T47D (cell line): ENCODE results near the gene INPP5J.
A peak's percentile ranks its signal among the peaks of the same experiment; 100 is the strongest.
"Not testable (repeated sequence)": the region's sequence is repeated elsewhere in the genome, so short reads cannot be mapped to it uniquely, and the experiment has no call there.

Source experiments
- DNase-seq, 2 experiments: peaks; one replicate each; pipeline versions ENCODE4 v3.0.0 to v3.0.0-alpha.2; 2011 to 2012; ENCODE audit warnings: low read depth in 1 of 2, low spot score in 1 of 2
- JUND ChIP-seq: IDR thresholded peaks from 2 replicates; pipeline ENCODE4 v1.6.1; 2012; ENCODE audit warnings: low read depth
- in situ Hi-C: cut with HindIII; loops from 2 replicates; pipeline ENCODE4 v1.10.0; 2016; ENCODE audit warnings: low sequenced_read_pairs, low pct_unique_long_range_greater_than_20kb

Gene INPP5J

DNA sequence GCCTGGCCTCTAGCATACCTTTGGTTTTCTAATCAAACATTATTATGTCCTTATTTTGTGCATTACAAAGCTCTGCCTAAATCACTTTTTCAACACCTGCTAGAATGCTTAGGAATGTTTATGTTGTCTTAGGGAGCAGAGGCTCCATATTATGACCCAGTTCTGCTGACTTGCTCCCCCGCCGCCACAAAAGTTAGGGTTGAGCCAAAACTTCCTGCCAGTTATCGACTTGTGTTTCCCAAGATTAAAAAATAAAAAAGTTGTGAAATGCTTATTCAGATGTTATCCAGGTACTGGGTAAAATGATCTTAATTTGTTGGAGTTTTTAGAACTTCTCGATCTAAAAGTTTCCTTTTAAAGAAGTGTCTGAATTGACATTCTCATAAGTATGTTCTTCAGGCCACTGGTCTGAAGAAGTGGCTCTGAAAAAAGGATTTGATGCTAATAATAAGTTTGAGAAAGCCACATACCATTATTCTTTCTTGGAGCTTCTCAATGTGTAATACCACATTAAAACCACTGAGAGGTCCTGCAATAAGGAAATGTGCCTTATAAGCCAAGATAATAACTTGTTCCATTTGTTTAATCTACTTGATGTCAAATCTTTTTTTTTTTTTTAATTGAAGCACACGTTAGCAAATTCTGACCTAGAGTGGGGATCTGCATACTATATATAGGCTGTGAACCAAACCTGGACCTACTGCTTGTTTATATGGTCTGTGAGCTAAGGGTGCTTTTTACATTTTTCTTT is 39.4 kb downstream of the INPP5J start:
- DNase-seq, result no peak
- in situ Hi-C loops, result no loop called here

DNA sequence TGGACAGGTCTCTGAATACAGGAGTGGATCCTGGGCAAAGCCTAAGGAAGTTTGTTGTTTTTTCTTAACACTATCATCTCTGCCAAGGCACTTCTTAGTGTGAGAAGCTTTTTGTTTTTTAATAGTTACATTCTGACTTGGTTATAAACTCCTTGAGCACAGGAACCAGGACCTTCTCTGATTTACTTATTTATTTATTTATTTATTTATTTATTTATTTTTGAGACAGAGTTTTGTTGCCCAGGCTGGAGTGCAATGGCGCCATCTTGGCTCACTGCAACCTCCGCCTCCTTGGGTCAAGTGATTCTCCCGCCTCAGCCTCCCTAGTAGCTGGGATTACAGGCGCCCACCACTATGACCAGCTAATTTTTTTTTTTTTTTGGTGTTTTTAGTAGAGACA is 48.2 kb downstream of the INPP5J start:
- no peak for TF ChIP-seq JUND
- in situ Hi-C loops, result no loop called here
- DNase-seq, result no peak

More for the DNA sequence above, 39.4 kb downstream of the INPP5J start:
- TF ChIP-seq JUND, result no peak

DNA sequence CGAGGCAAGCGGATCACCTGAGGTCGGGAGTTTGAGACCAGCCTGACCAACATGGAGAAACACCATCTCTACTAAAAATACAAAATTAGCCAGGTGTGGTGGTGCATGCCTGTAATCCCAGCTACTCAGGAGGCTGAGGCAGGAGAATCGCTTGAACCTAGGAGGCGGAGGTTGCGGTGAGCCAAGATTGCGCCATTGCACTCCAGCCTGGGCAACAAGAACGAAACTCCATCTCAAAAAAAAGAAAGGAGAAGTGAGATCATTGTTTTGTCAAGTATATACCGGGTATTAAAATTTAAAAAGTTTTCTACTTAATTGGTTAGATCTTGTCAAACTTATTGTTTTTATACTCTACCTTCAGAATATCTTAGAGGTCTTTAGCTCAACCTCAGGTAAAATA is 49.0 kb downstream of the INPP5J start:
- DNase-seq, in situ Hi-C loops: not testable (repeated sequence)

DNA sequence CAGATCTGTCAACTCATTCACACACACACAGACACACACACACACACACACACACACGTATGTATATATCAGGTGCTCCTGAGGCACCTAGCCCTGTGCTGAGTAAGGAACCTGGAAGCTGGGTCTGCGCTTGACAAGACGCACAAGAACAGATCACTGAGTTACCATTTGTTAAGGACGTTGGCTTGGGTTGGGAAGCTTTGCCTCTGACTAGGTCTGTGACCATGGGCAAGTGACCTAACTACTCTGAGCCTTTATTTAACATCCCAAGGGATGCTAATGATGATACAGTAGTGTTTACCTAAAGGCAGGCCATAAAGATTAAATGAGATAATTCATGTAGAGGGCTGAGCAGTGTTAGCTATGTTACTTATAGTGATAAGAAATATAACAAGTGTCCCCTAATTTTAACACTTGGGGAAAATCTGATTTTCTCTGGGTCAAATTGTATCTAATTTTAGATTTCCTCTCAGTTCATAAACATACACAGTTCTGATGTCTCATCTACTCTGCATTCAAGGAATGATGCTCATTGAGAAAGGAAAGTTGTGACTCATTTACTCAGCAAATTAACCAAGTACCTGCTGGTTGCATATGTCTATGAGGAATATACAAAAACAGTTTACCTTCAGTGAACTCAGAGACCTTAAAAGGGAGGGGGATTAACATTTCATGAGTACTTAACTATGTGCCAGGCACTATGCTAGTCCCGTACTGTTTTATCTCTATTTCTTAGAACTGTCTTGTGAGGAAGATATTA is 50.8 kb downstream of the INPP5J start:
- in situ Hi-C loops, result no loop called here
- no peak for DNase-seq
- no peak for TF ChIP-seq JUND

DNA sequence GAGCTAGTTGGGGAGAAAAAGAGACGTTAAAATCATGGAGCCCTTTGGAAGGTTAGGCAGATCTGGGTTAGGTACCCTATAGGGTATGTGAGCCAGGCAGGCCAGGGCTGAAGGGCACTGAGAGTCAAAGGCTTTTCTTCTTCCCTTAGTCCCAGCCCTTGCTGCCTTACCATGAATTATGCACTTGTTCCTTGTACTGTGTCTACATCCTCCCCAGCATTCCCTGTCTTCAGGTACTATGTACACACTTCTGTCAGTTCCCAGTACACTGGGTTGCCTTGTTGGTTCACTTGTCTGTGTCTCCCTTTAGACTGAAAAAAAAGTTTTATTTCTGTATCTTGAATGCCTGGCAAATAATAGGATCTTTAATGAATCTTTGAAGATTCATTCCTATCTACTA is 54.2 kb downstream of the INPP5J start:
- peak in 1 of 2 experiments; percentile 27 for DNase-seq
- in situ Hi-C loops, result no loop called here
- no peak for TF ChIP-seq JUND

DNA sequence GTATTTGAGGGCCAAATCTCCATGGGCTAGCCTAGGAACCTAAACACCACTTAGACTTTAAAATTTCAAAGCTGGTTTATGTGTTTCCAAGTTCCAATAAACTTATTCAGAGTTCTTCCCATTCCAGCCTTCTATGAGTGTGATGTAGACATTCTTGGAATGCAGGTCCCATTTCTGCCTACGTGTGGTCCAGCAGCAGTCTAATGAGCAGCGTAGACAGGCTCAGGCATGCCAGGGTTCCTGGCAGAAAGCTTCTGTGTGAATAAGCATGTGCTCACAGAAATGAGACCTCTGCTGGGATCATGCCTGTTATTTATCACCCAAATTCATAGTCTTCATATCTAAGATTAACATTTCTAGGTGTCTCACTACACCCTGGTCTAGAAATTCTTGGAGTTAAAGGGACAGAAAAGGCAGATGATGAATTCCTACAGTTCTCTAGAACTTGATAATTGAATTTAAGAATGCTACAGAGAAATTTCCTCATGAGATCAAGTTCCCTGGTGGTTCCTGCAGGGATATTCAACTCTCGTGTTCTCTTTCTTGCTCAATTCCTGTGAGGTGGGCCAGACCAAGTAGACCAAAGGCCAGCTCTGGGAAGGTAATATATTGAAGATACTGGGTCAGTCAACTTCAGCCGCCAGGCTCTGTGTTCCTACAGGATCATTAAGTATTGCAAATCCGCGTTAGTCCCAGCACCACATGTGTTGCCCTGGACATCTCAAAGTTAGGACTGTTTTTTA is 54.8 kb downstream of the INPP5J start:
- TF ChIP-seq JUND, result no peak
- DNase-seq, result peak; percentile 40 to 55
- in situ Hi-C loops, result no loop called here

DNA sequence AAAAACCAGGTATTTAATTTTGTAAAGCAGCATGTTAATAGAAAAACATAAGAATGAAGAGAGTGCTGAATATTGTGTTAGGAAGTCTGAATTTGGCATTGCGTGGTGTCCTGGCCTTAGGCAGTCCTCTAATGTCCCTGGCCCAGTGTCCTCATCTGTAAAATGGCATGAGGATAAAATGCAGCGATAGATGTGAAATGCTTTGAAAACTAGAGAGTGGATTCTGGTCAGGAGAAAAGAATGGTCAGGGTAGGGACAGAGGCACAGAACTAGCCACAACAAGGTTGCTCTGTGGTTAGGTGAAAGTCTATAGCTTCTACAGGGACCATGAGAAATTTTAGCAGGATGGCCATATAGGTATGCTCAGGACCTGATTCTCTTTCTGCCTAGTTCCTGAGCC is 56.1 kb downstream of the INPP5J start:
- TF ChIP-seq JUND, result no peak
- in situ Hi-C loops, result no loop called here
- no peak for DNase-seq

DNA sequence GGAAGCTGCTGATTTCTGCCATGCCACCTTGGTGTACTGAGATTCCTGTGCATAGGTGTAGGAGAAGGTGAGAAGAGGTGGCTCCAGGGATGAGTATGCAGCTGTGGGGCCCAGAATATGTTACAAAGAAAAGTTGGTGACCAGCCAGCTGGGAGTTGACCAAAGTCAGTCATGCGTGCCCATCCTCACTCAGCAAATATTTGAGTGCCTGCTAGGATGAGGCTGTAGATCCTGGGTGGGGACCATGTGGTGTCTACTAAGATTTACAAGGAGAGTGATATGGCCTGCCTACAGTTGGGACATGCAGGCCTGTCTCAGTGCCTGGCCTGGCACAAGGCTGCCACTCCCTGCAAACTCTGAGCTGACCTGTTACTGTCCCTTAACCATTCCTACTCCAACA is 56.6 kb downstream of the INPP5J start:
- in situ Hi-C loops, result no loop called here
- TF ChIP-seq JUND, result no peak
- DNase-seq, result peak in 1 of 2 experiments; percentile 85

DNA sequence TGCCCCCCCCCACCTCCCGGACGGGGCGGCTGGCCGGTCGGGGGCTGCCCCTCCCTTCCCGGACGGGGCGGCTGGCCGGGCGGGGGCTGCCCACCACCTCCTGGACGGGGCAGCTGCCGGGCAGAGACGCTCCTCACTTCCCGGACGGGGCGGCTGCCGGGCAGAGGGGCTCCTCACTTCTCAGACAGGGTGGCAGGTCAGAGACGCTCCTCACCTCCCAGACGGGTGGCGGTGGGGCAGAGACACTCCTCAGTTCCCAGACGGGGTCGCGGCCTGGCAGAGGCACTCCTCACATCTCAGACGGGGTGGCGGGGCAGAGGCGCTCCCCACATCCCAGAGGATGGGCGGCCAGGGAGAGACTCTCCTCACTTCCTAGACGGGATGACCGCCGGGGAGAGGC is 61.2 kb downstream of the INPP5J start:
- in situ Hi-C loops, result no loop called here
- no peak for DNase-seq
- TF ChIP-seq JUND, result no peak
